Glomerular endothelial cell (primary cell): ENCODE measurements around the gene CLPTM1L. TPM values are rescaled to one million over a fixed set of nuclear protein-coding genes. Genes with fewer than 3 reads are reported as not detected.
"Not testable (repeated sequence)": the region's sequence is repeated elsewhere in the genome, so short reads cannot be mapped to it uniquely, and the experiment has no call there.

ENCODE experiments used
- DNase-seq: peaks from one replicate; pipeline ENCODE4 v3.0.0-alpha.2; 2011; ENCODE audit warnings: low read depth, low spot score; ENCODE audit errors: extremely low read depth
- total RNA-seq: library from RNA; depleted of rRNA; stranded (reverse); fragments of >200 nt; gene quantifications from 2 replicates; pipeline ENCODE4 v1.2.3, GENCODE V29; 2015

The CLPTM1L gene
- total RNA-seq, 1 donor from 2014 or later = 137 TPM

DNA sequence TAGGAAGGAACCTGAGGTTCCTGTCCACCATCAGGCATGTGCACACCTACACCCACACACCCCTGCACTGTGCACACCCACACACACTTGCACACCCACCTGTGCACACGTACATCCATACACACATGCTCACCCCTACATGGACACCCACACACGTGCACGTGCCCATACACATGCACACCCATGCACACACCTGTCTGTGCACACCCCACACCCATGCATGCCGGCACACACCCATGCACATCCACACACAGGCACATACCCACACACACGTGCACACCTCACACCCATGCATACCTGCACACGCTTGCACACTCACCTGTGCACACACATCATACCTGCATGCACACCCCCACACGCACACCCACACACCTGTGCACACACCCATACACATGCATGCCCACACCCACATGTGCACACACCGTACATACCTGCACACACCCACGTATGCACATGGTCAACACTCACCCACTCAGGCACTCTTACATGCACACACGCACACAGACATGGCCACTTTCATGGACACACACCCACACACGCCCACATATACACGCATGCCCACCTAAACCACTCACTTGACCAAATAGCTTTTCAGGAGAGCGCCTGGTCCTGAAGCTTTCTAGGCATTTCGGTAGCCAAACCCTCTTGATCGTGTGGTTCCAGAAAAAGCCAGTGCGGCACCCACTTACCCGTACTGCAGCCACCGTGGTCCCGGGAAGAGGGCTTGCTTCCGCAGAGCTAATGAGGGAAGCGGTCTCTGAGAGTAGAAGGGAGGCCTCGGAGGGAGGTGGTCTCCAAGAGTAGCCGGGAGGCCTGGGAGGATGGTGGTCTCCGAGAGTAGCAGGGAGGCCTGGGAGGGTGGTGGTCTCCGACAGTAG lies 36.7 kb upstream of the CLPTM1L start:
- DNase-seq = no peak

DNA sequence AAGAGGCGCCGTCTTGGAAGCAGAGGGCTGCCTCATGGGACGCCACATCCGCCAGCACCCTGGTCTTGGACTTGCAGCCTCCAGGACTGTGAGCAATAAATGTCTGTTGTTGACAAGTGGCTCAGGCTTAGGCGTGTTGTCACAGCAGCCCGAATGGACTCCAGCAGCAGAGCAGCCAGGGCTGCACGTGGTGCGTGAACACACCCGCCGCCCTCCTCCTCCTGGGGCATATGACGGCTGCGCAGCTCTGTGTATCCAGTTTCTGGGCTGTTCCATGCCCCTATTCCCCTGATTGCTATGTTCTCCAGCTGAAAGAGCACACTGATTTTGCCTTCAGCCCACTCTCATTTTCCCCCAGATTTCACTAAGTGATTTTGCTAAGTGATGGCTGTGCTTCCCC lies 36.0 kb upstream of the CLPTM1L start:
- no peak for DNase-seq

DNA sequence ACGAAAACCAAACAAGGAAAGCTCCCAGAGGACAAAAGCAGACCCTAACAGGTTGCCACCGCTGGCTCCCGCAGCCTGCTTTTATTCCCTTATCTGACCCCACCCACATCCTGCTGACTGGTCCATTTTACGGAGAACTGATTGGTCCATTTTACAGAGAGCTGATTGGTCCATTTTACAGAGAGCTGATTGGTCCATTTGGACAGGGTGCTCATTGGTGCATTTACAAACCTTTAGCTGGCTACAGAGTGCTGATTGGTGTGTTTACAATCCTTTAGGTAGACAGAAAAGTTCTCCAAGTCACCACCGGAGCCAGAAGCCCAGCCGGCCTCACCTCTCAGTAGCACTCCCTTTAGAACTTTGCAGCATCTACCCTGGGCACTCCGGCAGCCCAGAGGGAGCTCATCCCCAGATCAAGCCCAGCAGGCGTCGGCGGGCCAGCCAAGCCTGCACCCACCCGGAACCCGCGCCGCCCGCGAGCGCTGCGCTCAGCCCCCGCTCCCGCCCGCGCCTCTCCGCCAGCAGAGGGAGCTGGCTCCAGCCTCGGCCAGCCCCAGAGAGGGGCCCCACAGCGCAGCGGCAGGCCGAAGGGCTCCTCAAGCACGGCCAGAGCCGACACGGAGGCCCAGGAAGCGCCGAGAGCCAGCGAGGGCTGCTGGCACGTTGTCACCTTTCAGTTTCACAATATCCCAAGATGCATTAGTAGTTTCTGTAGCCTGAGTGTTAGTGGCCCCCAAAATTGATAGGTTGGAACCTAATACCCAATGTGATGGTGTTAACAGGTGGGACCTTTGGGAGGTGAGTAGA lies 35.3 kb upstream of the CLPTM1L start:
- DNase-seq = no peak

DNA sequence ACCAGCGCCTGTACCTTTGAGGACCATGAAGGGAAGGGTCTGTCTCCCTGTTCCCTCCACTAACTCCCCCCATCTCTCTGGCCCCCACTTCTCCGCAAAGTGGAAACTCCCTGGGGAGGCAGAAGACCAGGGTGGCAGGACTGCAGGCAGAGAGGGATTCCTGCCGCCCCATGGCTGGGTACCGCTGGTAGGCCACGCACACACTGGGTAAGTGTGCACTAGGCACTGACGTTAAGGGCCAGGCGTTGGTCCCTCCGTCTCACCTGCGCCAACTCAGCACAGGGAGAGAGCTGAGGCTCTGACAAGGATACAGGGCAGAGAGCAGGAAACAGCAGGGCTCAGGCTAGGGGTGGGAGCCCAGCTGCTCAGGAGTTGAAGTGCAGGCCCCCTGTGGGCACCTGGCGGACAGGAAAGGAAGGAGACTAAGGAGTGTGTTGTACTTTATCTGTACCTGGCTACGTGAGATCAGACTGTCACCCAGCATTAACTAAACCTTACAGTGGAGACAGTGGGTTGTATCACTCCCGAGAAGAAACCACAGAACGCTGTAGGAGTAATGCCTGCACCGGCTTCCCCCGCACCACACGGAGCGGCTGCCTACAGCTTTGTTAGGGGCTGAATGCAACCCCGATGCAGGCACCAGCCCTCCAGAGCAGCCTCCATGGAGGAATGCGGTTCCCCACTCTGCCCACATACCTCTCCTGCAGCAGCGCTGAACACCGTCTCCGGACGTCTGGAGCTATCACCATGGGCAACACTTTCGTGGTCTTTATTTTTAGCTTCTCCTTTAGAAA lies 34.2 kb upstream of the CLPTM1L start:
- no peak for DNase-seq

- no peak for DNase-seq
These were observed 33.2 kb upstream of the CLPTM1L start for GRCh38 chr5:1378096-1378495.

DNA sequence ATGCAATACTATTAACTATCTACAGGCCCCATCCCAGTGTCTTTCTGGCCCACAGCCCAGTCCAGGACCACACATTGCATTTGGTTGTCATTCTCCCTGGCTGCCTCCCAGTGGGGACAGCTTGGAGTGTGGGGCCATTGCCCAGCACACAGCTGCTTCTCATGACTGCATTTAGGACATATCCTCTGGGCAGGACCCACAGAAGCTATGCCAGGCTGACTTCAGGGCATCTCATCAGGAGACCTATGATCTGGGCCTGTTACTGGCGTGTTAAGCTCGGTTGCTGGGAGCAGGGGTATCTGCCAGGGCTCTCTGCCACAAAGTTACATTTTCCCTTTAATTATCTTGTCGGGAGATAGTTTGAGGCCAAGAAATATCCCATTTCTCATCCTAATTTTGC lies 32.1 kb upstream of the CLPTM1L start:
- DNase-seq = no peak

DNA sequence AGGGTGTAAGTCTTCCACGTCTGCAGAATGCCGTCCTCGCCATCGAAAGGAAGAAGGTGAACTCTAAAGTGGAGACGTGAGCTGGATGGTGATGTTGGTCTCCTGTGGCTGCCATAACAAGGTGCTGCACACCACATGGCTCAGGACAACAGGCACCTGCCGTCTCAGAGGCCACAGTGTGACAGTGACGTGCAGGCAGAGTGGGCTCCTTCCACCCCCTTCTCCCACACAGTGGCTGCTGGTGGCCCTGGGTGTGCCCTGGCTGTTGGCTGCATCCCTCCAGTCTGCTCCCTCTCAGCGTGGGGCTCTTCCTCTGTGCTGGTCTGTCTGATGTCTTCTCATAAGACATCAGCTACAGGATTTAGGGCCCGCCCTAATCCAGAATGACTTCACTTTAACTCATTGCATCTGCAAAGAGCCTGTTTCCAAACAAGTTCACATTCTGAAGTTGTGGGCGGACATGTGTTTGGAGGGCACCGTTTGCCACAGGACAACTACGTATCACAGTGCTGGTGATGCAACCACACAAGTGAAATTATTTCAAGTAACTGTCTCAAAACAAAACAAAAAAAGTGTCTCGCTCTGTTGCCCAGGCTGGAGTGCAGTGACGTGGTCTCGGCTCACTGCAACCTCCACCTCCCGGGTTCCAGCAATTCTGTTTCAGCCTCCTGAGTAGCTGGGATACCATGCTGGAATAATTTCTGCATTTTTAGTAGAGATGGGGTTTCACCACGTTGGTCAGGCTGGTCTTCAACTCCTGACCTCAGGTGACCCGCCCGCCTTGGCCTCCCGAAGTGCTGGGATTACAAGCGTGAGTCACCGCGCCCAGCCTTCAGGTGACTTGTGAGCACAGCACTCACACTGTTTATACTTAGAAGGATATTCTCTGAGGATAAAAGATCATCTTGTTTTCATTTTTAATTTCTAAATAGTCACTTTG lies 31.2 kb upstream of the CLPTM1L start:
- no peak for DNase-seq

DNA sequence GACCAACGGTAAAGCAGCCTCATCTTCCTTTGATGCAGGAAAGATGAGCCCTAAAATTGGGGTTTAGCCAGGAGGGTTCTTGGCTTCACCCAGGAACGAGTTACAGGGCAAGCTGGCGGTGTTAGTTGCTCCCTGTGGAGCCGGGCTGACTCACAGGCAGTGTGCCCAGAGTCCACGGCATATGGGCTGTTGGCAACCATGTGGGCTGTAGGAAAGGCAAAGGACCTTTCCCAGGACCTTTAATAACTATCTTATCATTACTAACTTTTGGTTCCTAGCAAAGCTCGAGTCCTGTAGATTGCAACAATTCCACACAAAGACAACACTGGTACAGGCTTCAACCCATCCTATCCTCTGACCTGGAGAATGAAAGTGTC lies 29.8 kb upstream of the CLPTM1L start:
- DNase-seq = no peak

DNA sequence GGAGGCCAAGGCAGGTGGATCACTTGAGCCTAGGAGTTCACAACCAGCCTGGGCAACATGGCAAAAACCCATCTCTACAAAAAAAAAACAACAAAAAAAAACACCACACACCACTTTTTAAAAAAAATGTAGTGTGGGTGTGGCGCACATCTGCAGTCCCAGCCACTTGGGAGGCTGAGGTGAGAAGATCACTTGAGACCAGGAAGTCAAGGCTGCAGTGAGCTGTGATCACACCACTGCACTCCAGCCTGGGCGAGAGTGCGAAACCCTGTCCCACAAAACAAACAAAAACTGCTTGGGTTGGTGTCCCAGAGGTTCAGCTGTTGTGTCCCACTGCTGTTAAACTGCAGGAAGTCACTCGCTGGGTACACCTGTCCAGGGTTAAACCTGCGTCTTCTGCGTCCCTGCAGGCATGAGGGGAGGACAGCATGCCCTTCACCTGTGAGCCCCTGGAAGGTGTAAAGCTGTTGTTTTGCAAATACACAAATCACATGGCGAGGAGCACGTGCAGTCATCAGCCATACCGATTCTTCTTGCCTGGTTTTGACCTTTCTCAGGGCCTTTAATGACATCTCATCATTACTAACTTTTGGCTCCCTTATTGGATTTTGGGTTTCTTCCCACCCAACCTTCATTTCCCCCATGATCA lies 29.3 kb upstream of the CLPTM1L start:
- no peak for DNase-seq

DNA sequence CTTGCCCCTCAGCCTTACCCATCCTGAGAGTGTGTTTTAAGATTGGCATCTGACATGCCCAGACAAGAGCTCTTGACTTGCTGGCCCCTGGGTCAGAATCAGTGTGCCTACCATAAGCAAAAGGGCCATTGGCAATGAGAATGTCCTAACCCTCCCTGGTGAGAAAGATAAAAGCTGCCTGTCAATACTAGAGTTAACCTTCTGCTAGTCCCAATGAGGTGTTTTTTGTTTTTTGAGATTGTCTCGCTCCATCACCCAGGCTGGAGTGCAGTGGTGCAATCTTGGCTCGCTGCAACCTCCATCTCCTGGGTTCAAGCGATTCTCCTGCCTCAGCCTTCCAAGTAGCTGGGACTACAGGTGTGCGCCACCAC lies 27.1 kb upstream of the CLPTM1L start:
- not testable (repeated sequence) for DNase-seq

- DNase-seq = no peak
These were observed 26.5 kb upstream of the CLPTM1L start for GRCh38 chr5:1371218-1371971.

DNA sequence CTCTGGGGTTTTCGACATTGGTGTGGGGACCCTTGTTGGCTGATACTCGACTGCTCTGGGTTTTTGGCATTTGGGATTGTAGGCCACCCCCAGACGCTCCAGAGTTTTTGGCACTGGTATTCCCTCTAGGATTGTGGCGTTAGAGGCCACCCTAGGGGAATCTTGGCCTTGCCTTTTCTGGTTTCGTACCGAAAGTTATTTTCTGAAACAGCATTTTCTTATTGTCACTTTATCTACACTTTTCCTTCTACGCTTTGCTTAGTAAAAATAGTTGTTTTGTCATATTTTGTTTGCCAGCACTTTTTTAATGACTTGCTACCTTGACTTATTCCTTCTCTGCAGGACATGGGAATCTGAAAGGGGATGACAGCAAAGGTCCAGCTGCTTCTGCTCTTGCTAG lies 25.1 kb upstream of the CLPTM1L start:
- DNase-seq = no peak

- DNase-seq = no peak
These were observed 23.9 kb upstream of the CLPTM1L start for GRCh38 chr5:1368756-1369155.

GRCh38 chr5:1368236-1368635 lies 23.3 kb upstream of the CLPTM1L start:
- DNase-seq = no peak

GRCh38 chr5:1367149-1367548 lies 22.2 kb upstream of the CLPTM1L start:
- no peak for DNase-seq

DNA sequence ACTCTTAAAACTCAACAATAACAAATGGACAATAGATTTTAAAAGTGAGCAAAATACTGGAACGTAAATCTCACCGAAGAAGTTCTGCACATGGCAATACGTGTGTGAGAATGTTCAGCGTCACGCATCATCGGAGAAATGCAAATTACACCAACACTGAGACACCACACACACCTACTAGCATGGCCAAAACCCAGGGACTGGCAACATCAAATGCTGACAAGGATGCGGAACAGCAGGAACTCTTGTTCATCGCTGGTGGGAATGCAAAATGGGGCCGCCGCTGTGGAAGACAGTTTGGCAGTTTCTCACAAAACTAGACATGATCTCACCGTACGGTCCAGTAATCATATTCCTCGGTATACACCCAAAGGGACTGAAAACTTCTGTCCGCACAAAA lies 21.6 kb upstream of the CLPTM1L start:
- no peak for DNase-seq

DNA sequence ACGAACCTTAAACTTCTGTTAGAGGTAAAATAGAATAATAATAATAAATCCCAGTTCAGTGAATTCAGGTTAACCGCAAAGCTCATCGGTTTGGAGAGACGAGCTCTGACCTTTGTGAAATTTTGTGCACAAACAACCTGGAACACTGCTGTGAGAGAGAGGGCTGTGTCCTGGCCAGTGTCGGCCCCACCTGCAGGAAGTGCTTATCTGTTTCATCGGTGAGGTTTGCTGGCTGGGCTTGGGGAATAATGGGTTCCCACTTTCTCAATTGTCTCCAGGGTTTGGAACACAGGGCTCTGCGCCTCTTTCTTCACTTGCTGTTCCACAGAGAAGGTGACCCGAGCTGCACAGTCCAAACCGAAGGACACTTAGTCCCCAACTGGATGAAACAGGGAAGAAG lies 19.3 kb upstream of the CLPTM1L start:
- DNase-seq = no peak

GRCh38 chr5:1363581-1363980 lies 18.7 kb upstream of the CLPTM1L start:
- no peak for DNase-seq

- no peak for DNase-seq
These were observed 18.3 kb upstream of the CLPTM1L start for GRCh38 chr5:1363160-1363559.
